K562 (cell line): ENCODE data around the gene RPF1. TPM values are rescaled to one million over a fixed set of nuclear protein-coding genes. Genes with fewer than 3 reads are reported as not detected.

Experiments
- ATF1 ChIP-seq, 2 experiments: fragments of 450-650 bp in 1 of 2; IDR thresholded peaks; 2 replicates each; pipeline ENCODE4 v1.6.1; 2016; ENCODE audit warnings: missing compliant biosample characterization in 1 of 2, missing genetic modification characterization in 1 of 2
- CEBPB ChIP-seq: fragments of 450-650 bp; IDR thresholded peaks from 2 replicates; pipeline ENCODE4 v1.6.1; 2016; ENCODE audit warnings: missing genetic modification characterization, missing compliant biosample characterization
- FOXJ3 ChIP-seq: sonication (generic); formaldehyde crosslinking; IDR thresholded peaks from 2 replicates; pipeline ENCODE4 v1.4.0; 2020; ENCODE audit warnings: mild to moderate bottlenecking, missing genetic modification reagents
- MAFG ChIP-seq: fragments of 450-650 bp; conservative IDR thresholded peaks from 2 replicates; pipeline ENCODE4 v1.6.1; 2016; ENCODE audit warnings: missing genetic modification characterization, missing compliant biosample characterization
- MBD2 ChIP-seq: sonication (generic); IDR thresholded peaks from 2 replicates; pipeline ENCODE4 v1.6.1; 2016; ENCODE audit warnings: low read depth, borderline replicate concordance
- MEF2D ChIP-seq: conservative IDR thresholded peaks from 2 replicates; pipeline ENCODE4 v1.6.1; 2016; ENCODE audit warnings: low read depth, missing genetic modification characterization, missing compliant biosample characterization
- NR2C1 ChIP-seq, 2 experiments: fragments of 450-650 bp; IDR thresholded peaks; 2 replicates each; pipeline ENCODE4 v1.6.1; 2017; ENCODE audit warnings: mild to moderate bottlenecking in 2 of 2, antibody characterized with exemption in 1 of 2, inconsistent platforms in 1 of 2, missing compliant biosample characterization in 1 of 2, missing genetic modification characterization in 1 of 2
- NR3C1 ChIP-seq: sonication (generic); formaldehyde crosslinking; IDR thresholded peaks from 2 replicates; pipeline ENCODE4 v1.8.1; 2022; ENCODE audit warnings: missing genetic modification reagents
- OTX1 ChIP-seq: fragments of 450-650 bp; formaldehyde crosslinking; IDR thresholded peaks from 2 replicates; pipeline ENCODE4 v1.4.0; 2022; ENCODE audit warnings: mild to moderate bottlenecking
- SMC3 ChIP-seq: conservative IDR thresholded peaks from 2 replicates; pipeline ENCODE4 v1.6.1; 2011; ENCODE audit warnings: low read depth, low read length, improper control_type of control experiment; ENCODE audit not compliant: insufficient read depth
- ZBTB7A ChIP-seq: IDR thresholded peaks from 2 replicates; pipeline ENCODE4 v1.6.1; 2011; ENCODE audit warnings: low read depth, mild to moderate bottlenecking, low read length, moderate library complexity, borderline replicate concordance; ENCODE audit not compliant: control insufficient read depth
- ZNF436 ChIP-seq: fragments of 250-450, 450-650 bp; sonication (Bioruptor Pico); formaldehyde crosslinking; IDR thresholded peaks from 2 replicates; pipeline ENCODE4 v1.7.0; 2020; ENCODE audit warnings: mild to moderate bottlenecking
- ZNF561 ChIP-seq: fragments of 450-650 bp; formaldehyde crosslinking; conservative IDR thresholded peaks from 2 replicates; pipeline ENCODE4 v1.4.0; 2020; ENCODE audit warnings: mild to moderate bottlenecking, moderate library complexity
- ZNF57 ChIP-seq: fragments of 450-650 bp; formaldehyde crosslinking; IDR thresholded peaks from 2 replicates; pipeline ENCODE4 v1.4.0; 2020; ENCODE audit warnings: mild to moderate bottlenecking, moderate library complexity
- ZNF780A ChIP-seq: fragments of 250-450 bp; sonication (Bioruptor Pico); IDR thresholded peaks from 2 replicates; pipeline ENCODE4 v1.5.0; 2021; ENCODE audit warnings: mild to moderate bottlenecking
- polyA plus RNA-seq, 8 experiments: library from polyadenylated mRNA; depleted of rRNA in 4 of 8; stranded (reverse) in 5 of 8; unstranded in 3 of 8; fragments of >200 nt; fragmentation: Nextera tagmentation in 2 of 8; fragmentation: Illumina TruSeq in 1 of 8; extraction: Ambion mirVana in 2 of 8; extraction: Trizol in 1 of 8; gene quantifications; 2 replicates each; pipeline versions ENCODE4 v1.2.1 to v1.2.3, GENCODE V29; 2011 to 2014; ENCODE audit warnings: inconsistent platforms in 1 of 8, missing spikeins in 1 of 8
- total RNA-seq, 7 experiments: library from RNA; depleted of rRNA in 6 of 7; stranded (reverse); fragments of >200 nt in 6 of 7; fragmentation: Illumina TruSeq in 2 of 7; extraction: Trizol in 2 of 7; gene quantifications; 2 replicates each; pipeline versions ENCODE4 v1.2.1 to v1.2.3, GENCODE V29; 2011 to 2021; ENCODE audit warnings: low replicate concordance in 1 of 7
- TF ChIP-seq, protein P1 (sequence below): fragments of 450-650 bp; conservative IDR thresholded peaks from 2 replicates; pipeline ENCODE4 v1.6.1; 2016; ENCODE audit warnings: missing genetic modification characterization, low read depth, mild to moderate bottlenecking, control low read depth, missing compliant biosample characterization
- TF ChIP-seq, protein P2 (sequence below): fragments of 450-650 bp; IDR thresholded peaks from 2 replicates; pipeline ENCODE4 v1.6.1; 2018; ENCODE audit warnings: mild to moderate bottlenecking, low read depth; ENCODE audit not compliant: partially characterized antibody
- TF ChIP-seq, protein P3 (sequence below): sonication (generic); formaldehyde crosslinking; IDR thresholded peaks from 2 replicates; pipeline ENCODE4 v1.8.0; 2022; ENCODE audit warnings: mild to moderate bottlenecking, missing genetic modification reagents
- TF ChIP-seq, protein P4 (sequence below): sonication (generic); formaldehyde crosslinking; IDR thresholded peaks from 2 replicates; pipeline ENCODE4 v1.8.0; 2022; ENCODE audit warnings: mild to moderate bottlenecking, low read depth, missing genetic modification reagents

The RPF1 gene
- total and polyA plus RNA-seq, 9 of the 15 experiments (the other 6 are each of a cell fraction or from before 2014, with no cell fraction given), result 52.4 to 156 (median 90.2) TPM

DNA sequence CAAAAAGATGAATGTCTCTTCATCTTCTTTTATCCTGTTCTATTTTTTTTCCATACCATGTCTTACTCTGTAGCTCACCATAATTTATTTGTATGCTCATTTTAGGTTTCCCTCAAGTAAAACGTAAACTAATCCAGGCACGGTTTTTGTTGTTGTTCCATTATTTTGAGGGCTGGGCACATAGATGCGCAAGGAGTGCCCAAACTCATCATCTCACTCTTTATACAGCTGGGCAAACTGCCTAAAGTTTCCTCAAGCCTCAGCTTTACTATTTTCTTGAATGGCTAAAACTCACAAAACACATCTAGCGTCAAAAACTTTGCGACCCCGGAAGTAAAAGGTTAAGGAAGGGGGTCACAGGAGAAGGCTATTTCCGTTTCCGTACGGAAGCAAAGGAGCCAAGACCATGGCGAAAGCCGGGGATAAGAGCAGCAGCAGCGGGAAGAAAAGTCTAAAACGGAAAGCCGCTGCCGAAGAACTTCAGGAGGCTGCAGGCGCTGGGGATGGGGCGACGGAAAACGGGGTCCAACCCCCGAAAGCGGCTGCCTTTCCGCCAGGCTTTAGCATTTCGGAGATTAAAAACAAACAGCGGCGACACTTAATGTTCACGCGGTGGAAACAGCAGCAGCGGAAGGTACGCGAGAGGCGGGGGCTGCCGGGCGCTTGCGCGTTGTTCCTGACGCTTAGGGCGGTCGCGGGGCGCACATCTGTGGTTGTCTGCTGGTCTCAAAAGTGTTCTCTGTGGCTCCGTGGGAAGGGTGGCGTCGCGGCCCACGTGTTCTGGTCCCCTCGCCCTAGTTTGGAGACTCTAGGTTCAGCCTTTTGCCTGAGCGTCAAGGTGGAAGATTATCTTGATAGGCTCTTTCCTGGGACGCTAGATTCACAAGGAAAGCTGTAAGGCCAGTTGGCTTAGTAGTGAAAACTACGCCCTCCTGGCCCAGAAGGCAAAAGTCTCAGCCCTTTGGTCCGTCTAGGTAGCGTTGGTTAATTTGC, at the start of gene RPF1 (continued):
- TF ChIP-seq CEBPB (tag) (no peak), ZNF57 (CRISPR knock-in tag) (no peak), FOXJ3 (CRISPR knock-in tag) (no peak), MAFG (tag) (no peak; the same call in 1 of the 2 replicates), MBD2 (peak; percentile 78; the same call in 1 of the 2 replicates), ATF1 (CRISPR knock-in tag; IDR thresholded peaks at IDR 0.05) (no peak), ATF1 (tag; IDR thresholded peaks at IDR 0.05) (peak; percentile 84), ZNF561 (no peak), ZBTB7A (no peak; the same call in 1 of the 2 replicates), SMC3 (no peak), NR2C1 (IDR thresholded peaks at IDR 0.05) (peak; percentile 100), NR2C1 (tag; IDR thresholded peaks at IDR 0.05) (peak; percentile 100), OTX1 (CRISPR knock-in tag) (no peak), ZNF780A (CRISPR knock-in tag) (no peak), NR3C1 (no peak), MEF2D (tag) (peak; percentile 72; the same call in 1 of the 2 replicates), ZNF436 (no peak)
- TF ChIP-seq, protein P1, sequence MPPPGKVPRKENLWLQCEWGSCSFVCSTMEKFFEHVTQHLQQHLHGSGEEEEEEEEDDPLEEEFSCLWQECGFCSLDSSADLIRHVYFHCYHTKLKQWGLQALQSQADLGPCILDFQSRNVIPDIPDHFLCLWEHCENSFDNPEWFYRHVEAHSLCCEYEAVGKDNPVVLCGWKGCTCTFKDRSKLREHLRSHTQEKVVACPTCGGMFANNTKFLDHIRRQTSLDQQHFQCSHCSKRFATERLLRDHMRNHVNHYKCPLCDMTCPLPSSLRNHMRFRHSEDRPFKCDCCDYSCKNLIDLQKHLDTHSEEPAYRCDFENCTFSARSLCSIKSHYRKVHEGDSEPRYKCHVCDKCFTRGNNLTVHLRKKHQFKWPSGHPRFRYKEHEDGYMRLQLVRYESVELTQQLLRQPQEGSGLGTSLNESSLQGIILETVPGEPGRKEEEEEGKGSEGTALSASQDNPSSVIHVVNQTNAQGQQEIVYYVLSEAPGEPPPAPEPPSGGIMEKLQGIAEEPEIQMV, result no peak; the same call in 1 of the 2 replicates
- TF ChIP-seq, protein P2, sequence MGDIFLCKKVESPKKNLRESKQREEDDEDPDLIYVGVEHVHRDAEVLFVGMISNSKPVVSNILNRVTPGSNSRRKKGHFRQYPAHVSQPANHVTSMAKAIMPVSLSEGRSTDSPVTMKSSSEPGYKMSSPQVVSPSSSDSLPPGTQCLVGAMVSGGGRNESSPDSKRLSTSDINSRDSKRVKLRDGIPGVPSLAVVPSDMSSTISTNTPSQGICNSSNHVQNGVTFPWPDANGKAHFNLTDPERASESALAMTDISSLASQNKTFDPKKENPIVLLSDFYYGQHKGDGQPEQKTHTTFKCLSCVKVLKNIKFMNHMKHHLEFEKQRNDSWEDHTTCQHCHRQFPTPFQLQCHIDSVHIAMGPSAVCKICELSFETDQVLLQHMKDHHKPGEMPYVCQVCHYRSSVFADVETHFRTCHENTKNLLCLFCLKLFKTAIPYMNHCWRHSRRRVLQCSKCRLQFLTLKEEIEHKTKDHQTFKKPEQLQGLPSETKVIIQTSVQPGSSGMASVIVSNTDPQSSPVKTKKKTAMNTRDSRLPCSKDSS, result no peak
- TF ChIP-seq, protein P3, sequence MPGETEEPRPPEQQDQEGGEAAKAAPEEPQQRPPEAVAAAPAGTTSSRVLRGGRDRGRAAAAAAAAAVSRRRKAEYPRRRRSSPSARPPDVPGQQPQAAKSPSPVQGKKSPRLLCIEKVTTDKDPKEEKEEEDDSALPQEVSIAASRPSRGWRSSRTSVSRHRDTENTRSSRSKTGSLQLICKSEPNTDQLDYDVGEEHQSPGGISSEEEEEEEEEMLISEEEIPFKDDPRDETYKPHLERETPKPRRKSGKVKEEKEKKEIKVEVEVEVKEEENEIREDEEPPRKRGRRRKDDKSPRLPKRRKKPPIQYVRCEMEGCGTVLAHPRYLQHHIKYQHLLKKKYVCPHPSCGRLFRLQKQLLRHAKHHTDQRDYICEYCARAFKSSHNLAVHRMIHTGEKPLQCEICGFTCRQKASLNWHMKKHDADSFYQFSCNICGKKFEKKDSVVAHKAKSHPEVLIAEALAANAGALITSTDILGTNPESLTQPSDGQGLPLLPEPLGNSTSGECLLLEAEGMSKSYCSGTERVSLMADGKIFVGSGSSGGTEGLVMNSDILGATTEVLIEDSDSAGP (CRISPR knock-in tag), result no peak
- TF ChIP-seq, protein P4, sequence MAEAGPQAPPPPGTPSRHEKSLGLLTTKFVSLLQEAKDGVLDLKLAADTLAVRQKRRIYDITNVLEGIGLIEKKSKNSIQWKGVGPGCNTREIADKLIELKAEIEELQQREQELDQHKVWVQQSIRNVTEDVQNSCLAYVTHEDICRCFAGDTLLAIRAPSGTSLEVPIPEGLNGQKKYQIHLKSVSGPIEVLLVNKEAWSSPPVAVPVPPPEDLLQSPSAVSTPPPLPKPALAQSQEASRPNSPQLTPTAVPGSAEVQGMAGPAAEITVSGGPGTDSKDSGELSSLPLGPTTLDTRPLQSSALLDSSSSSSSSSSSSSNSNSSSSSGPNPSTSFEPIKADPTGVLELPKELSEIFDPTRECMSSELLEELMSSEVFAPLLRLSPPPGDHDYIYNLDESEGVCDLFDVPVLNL (CRISPR knock-in tag), result no peak
